22Rv1 (cell line): ENCODE data around the gene LGR5.
"Not testable (repeated sequence)": the region's sequence is repeated elsewhere in the genome, so short reads cannot be mapped to it uniquely, and the experiment has no call there.

Experiments used
- H3K27ac ChIP-seq: fragments of 450-650 bp; 2 replicates; pipeline ENCODE4 v1.5.1; 2017
- CTCF ChIP-seq: fragments of 450-650 bp; IDR thresholded peaks from 2 replicates; pipeline ENCODE4 v1.5.1; 2017; ENCODE audit warnings: mild to moderate bottlenecking
- ZFX ChIP-seq: fragments of 450-650 bp; IDR thresholded peaks from 2 replicates; pipeline ENCODE4 v1.6.1; 2017; ENCODE audit warnings: antibody characterized with exemption, borderline replicate concordance

The LGR5 gene

DNA sequence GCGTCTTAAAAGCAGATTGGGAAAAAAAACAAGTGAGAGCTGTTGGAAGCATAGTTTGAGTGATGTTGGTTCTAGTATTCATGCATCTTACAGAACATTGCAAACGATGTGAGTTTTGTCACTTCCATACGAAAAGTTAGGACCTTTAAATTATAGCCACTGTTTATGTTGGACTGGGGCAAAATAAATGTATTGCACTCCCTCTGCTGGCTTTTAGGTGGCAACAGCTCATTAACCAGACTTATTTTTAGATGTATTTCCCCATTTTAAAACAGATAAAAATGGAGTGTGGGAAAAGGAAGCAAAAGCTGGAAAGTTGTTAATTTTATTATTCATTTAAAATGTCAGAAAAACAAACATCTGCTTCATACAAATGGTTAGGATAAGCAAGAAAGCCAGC lies 111.9 kb downstream of the LGR5 start:
- no peak overlapping the region for H3K27ac ChIP-seq
- TF ChIP-seq ZFX (no peak), CTCF (peak; percentile 70)

GRCh38 chr12:71552728-71553501 lies 113.3 kb downstream of the LGR5 start:
- TF ChIP-seq CTCF: no peak
- TF ChIP-seq ZFX: no peak
- no peak overlapping the region for H3K27ac ChIP-seq

- no peak overlapping the region for H3K27ac ChIP-seq
- no peak for TF ChIP-seq ZFX
- TF ChIP-seq CTCF: no peak
Observed at GRCh38 chr12:71555191-71555590, 115.6 kb downstream of the LGR5 start.

GRCh38 chr12:71555789-71556188 lies 116.2 kb downstream of the LGR5 start:
- H3K27ac ChIP-seq: not testable (repeated sequence)

DNA sequence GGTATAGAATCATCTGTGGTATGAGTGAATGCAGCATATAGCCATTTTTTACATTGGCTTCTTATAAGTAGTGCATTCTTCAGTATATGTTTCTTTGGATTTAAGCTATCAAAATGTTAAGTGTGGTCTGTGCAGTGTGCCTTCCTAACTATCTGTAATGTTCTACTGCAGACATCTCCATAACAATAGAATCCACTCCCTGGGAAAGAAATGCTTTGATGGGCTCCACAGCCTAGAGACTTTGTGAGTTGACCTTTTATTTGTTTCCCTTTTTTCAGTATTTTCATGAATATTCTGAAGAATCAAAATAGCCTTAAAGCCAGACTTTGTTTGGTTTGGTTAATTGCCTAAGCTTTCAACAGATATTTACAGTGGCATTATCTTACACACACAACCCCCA lies 116.8 kb downstream of the LGR5 start:
- H3K27ac ChIP-seq: no peak overlapping the region
- TF ChIP-seq CTCF: no peak
- no peak for TF ChIP-seq ZFX

DNA sequence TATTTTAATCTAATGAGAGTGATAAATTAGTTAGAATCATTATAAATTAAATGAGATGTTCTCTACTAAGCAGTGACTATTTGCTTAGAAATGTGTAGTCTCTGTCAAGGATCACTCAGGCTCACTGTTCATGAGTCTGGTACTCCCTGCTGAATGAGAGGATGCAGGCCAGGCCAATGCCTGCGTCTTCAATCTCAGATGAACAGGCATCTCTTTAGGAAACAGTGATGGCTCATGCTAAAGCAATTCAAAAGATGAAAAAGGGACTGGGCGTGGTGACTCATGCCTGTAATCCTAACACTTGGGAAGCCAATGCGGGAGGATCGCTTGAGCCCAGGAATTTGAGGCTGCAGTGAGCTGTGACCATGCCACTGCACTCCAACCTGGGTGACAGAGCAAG lies 117.3 kb downstream of the LGR5 start:
- no peak for TF ChIP-seq CTCF
- TF ChIP-seq ZFX: no peak
- H3K27ac ChIP-seq: no peak overlapping the region

DNA sequence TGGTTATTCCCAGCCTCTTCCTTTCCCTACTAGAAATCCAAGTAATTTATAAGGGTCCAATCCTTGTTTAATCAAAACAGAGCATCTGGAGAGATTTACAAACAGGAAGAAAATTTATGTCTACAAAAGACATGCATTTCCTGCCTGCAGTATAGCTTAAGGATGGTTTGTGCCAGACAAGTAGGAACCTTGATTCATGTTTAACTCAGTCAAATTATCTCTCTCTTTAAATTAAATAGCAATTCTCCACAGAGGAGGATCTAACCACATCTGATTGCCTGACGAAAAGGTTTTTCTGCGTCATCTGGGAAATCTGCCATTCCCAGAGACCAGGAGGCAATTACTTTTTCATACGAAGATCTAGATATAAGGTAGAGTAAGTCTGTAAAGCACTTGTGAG lies 118.8 kb downstream of the LGR5 start:
- H3K27ac ChIP-seq: no peak overlapping the region
- TF ChIP-seq ZFX: no peak
- no peak for TF ChIP-seq CTCF
